Hematopoietic multipotent progenitor cell (in vitro differentiated cells): ENCODE measurements around the gene KLHDC10. TPM values are rescaled to one million over a fixed set of nuclear protein-coding genes. Genes with fewer than 3 reads are reported as not detected.
"Not testable (repeated sequence)": the region's sequence is repeated elsewhere in the genome, so short reads cannot be mapped to it uniquely, and the experiment has no call there.

Experiments used
- DNase-seq, 3 donors: peaks; one replicate each; pipeline ENCODE4 v3.0.0-alpha.2; 2011 to 2015; ENCODE audit warnings: low read depth in 2 of 3, low spot score in 2 of 3
- total RNA-seq: library from RNA; depleted of rRNA; stranded (reverse); fragments of >200 nt; gene quantifications from one replicate; pipeline ENCODE4 v1.2.3, GENCODE V29; 2012

Gene KLHDC10
- total RNA-seq, 1 donor, result 17.2 TPM

- DNase-seq, result peak; percentile 33 to 94 (median 78)
These were observed 1.6 kb downstream of the KLHDC10 start for GRCh38 chr7:130071701-130072622.

- DNase-seq, result no peak
These were observed 9.6 kb downstream of the KLHDC10 start for GRCh38 chr7:130079846-130080394.

GRCh38 chr7:130083497-130083896, 13.2 kb downstream of the KLHDC10 start:
- not testable (repeated sequence) for DNase-seq

- DNase-seq, result peak in 1 of 3 donors; percentile 33
These were observed 13.9 kb downstream of the KLHDC10 start for GRCh38 chr7:130084037-130084875.

- not testable (repeated sequence) for DNase-seq
These were observed 14.9 kb downstream of the KLHDC10 start for GRCh38 chr7:130085235-130085634.

- DNase-seq, result no peak
These were observed 16.6 kb downstream of the KLHDC10 start for GRCh38 chr7:130086938-130087337.

- no peak for DNase-seq
These were observed 17.0 kb downstream of the KLHDC10 start for GRCh38 chr7:130087364-130087763.

- DNase-seq, result no peak
These were observed 20.6 kb downstream of the KLHDC10 start for GRCh38 chr7:130090745-130091532.

- DNase-seq, result no peak
These were observed 21.7 kb downstream of the KLHDC10 start for GRCh38 chr7:130091999-130092398.

- DNase-seq, result no peak
These were observed 22.3 kb downstream of the KLHDC10 start for GRCh38 chr7:130092598-130092997.

- no peak for DNase-seq
These were observed 25.5 kb downstream of the KLHDC10 start for GRCh38 chr7:130095812-130096211.

GRCh38 chr7:130096243-130096827, 26.0 kb downstream of the KLHDC10 start:
- no peak for DNase-seq

GRCh38 chr7:130099331-130099730, 29.0 kb downstream of the KLHDC10 start:
- no peak for DNase-seq

- no peak for DNase-seq
These were observed 32.3 kb downstream of the KLHDC10 start for GRCh38 chr7:130102588-130102987.

GRCh38 chr7:130107949-130108674, 37.8 kb downstream of the KLHDC10 start:
- no peak for DNase-seq

- DNase-seq, result no peak
These were observed 38.5 kb downstream of the KLHDC10 start for GRCh38 chr7:130108809-130109208.

- DNase-seq, result no peak
These were observed 41.8 kb downstream of the KLHDC10 start for GRCh38 chr7:130112093-130112492.

- DNase-seq, result no peak
These were observed 42.5 kb downstream of the KLHDC10 start for GRCh38 chr7:130112662-130113425.

GRCh38 chr7:130113426-130113805, 43.1 kb downstream of the KLHDC10 start:
- not testable (repeated sequence) for DNase-seq
